ENCODE results near the gene PABPN1. TPM values are rescaled to one million over a fixed set of nuclear protein-coding genes. Genes with fewer than 3 reads are reported as not detected.

The PABPN1 gene
- total and polyA plus RNA-seq, 2 of the 13 experiments (the other 11 are each of a cell fraction or from before 2014, with no cell fraction given) = 233 to 524 TPM

- TF ChIP-seq PHF20 (CRISPR knock-in tag; IDR thresholded peaks at IDR 0.05) (no peak), ATF1 (CRISPR knock-in tag; IDR thresholded peaks at IDR 0.05) (no peak), TP53 (CRISPR knock-in tag; conservative IDR thresholded peaks at IDR 0.05) (peak; percentile 91; the same call in 1 of the 2 replicates), ESRRA (CRISPR knock-in tag; IDR thresholded peaks at IDR 0.05; ENCODE audit: low read depth) (peak; percentile 84), ZNF850 (CRISPR knock-in tag; conservative IDR thresholded peaks at IDR 0.05) (no peak; the same call in 1 of the 2 replicates), PRPF4 (IDR thresholded peaks at IDR 0.05; ENCODE audit: low read depth, low read length, poor library complexity, severe bottlenecking) (peak; percentile 98), ZNF3 (CRISPR knock-in tag; IDR thresholded peaks at IDR 0.05) (no peak; the same call in 1 of the 2 replicates), CHD2 (IDR thresholded peaks at IDR 0.05; ENCODE audit: low read depth, low read length) (peak; percentile 84), RCOR2 (CRISPR knock-in tag; IDR thresholded peaks at IDR 0.05) (peak; percentile 38; the same call in 1 of the 2 replicates), TOPORS (CRISPR knock-in tag; IDR thresholded peaks at IDR 0.05) (peak; percentile 98), AFF4 (CRISPR knock-in tag; IDR thresholded peaks at IDR 0.05) (peak; percentile 75), SNRNP70 (IDR thresholded peaks at IDR 0.05; ENCODE audit: low read depth, low read length) (no peak), KLF16 (CRISPR knock-in tag; IDR thresholded peaks at IDR 0.05) (peak; percentile 69 to 96; a peak in 3 of 4 replicates), PPARG (CRISPR knock-in tag; conservative IDR thresholded peaks at IDR 0.05) (peak; percentile 94), KDM4B (CRISPR knock-in tag; IDR thresholded peaks at IDR 0.05) (peak; percentile 84), ZSCAN31 (CRISPR knock-in tag; IDR thresholded peaks at IDR 0.05; ENCODE audit: low read depth) (peak; percentile 51; the same call in 1 of the 2 replicates), TFDP2 (CRISPR knock-in tag; IDR thresholded peaks at IDR 0.05) (peak; percentile 95), JUNB (CRISPR knock-in tag; IDR thresholded peaks at IDR 0.05; ENCODE audit: borderline replicate concordance) (no peak), ELF3 (CRISPR knock-in tag; IDR thresholded peaks at IDR 0.05) (no peak; the same call in 1 of the 2 replicates), SOX5 (CRISPR knock-in tag; IDR thresholded peaks at IDR 0.05; ENCODE audit: borderline replicate concordance) (peak; percentile 75), JDP2 (CRISPR knock-in tag; IDR thresholded peaks at IDR 0.05; ENCODE audit: borderline replicate concordance) (peak; percentile 61; the same call in 1 of the 2 replicates), GFI1 (CRISPR knock-in tag; IDR thresholded peaks at IDR 0.05; ENCODE audit: borderline replicate concordance) (0 out of 2 replicates have a peak, but pooled peaks have one; percentile 4), ZSCAN20 (CRISPR knock-in tag; IDR thresholded peaks at IDR 0.05; ENCODE audit: borderline replicate concordance) (peak; percentile 49; the same call in 1 of the 2 replicates), ZBTB3 (CRISPR knock-in tag; IDR thresholded peaks at IDR 0.05; ENCODE audit: borderline replicate concordance, low read depth) (peak; percentile 92; the same call in 1 of the 2 replicates), ZNF329 (CRISPR knock-in tag; IDR thresholded peaks at IDR 0.05; ENCODE audit: low read depth) (peak; percentile 76; the same call in 1 of the 2 replicates), MAFK (conservative IDR thresholded peaks at IDR 0.05 in 1 of 2, IDR thresholded peaks at IDR 0.05 in 1 of 2; ENCODE audit: low read length in 2 of 2) (peak; percentile 25 to 34; a peak in 2 of 4 replicates)
Measured at GRCh38 chr14:23320584-23321571, at the start of gene PABPN1 (continued).
